H1 (cell line): ENCODE results near the gene PHRF1. TPM values are rescaled to one million over a fixed set of nuclear protein-coding genes. Genes with fewer than 3 reads are reported as not detected.

ENCODE experiments used
- CTCF ChIA-PET: fragments of 300-600 bp; sonication (Branson Sonifier 250); formaldehyde crosslinking; loops from one replicate; lab custom pipeline; 2021; ENCODE audit not compliant: partially characterized antibody; lab: Charles Lee
- POLR2A ChIA-PET: fragments of 300-600 bp; sonication (Branson Sonifier 250); formaldehyde crosslinking; loops from one replicate; lab custom pipeline; 2021; ENCODE audit warnings: inconsistent platforms; ENCODE audit not compliant: partially characterized antibody; lab: Charles Lee
- DNase-seq, 2 experiments: peaks; one replicate each; pipeline versions ENCODE4 v3.0.0 to v3.0.0-alpha.2; 2010 to 2022; ENCODE audit warnings: low spot score in 2 of 2, low read depth in 1 of 2, mixed read lengths in 1 of 2
- FAIRE-seq: peaks from 2 replicates; lab custom pipeline; 2011; peaks lifted over from hg19 to GRCh38; lab: Jason Lieb, UNC
- H2AFZ ChIP-seq: 2 replicates; pipeline ENCODE4 v1.8.1; 2012; ENCODE audit warnings: low read length, inconsistent platforms
- H2AK5ac ChIP-seq: 2 replicates; pipeline ENCODE4 v1.6.1; 2013; ENCODE audit warnings: low read depth, low read length
- H2BK120ac ChIP-seq: replicated peaks from 2 replicates; pipeline ENCODE3; 2013; ENCODE audit warnings: low read depth, low read length, inconsistent platforms
- H2BK12ac ChIP-seq: 2 replicates; pipeline ENCODE4 v1.6.1; 2013; ENCODE audit warnings: low read depth, low read length
- H2BK15ac ChIP-seq: 2 replicates; pipeline ENCODE4 v1.6.1; 2013; ENCODE audit warnings: low read length
- H2BK20ac ChIP-seq: 2 replicates; pipeline ENCODE4 v1.6.1; 2013; ENCODE audit warnings: low read length
- H2BK5ac ChIP-seq: 2 replicates; pipeline ENCODE4 v1.6.1; 2013; ENCODE audit warnings: low read depth, low read length
- H3K14ac ChIP-seq: 2 replicates; pipeline ENCODE4 v1.6.1; 2013; ENCODE audit warnings: inconsistent platforms; ENCODE audit not compliant: insufficient read length
- H3K18ac ChIP-seq: 2 replicates; pipeline ENCODE4 v1.6.1; 2013; ENCODE audit warnings: low read length; ENCODE audit errors: extremely low read depth
- H3K23ac ChIP-seq: 2 replicates; pipeline ENCODE4 v1.6.1; 2013; ENCODE audit warnings: inconsistent platforms; ENCODE audit not compliant: insufficient read length
- H3K23me2 ChIP-seq: 2 replicates; pipeline ENCODE4 v1.6.1; 2013; ENCODE audit warnings: low read depth, low read length
- H3K27ac ChIP-seq: 2 replicates; pipeline ENCODE4 v1.6.1; 2011; ENCODE audit warnings: low read depth, low read length, inconsistent platforms
- H3K27me3 ChIP-seq, 4 experiments: replicated peaks in 1 of 4; 1 replicate in 1 of 4; 2 replicates in 3 of 4; pipeline versions ENCODE4 v1.6.1 to v1.8.1; 2011 to 2013; ENCODE audit warnings: low read length in 3 of 4, mild to moderate bottlenecking in 3 of 4, inconsistent platforms in 2 of 4, mixed read lengths in 2 of 4, moderate library complexity in 1 of 4; ENCODE audit not compliant: control insufficient read depth in 3 of 4, insufficient read depth in 3 of 4; ENCODE audit errors: extremely low read depth in 1 of 4
- H3K36me3 ChIP-seq, 4 experiments: 2 replicates each; pipeline versions ENCODE4 v1.6.1 to v1.8.1; 2011 to 2013; ENCODE audit warnings: mild to moderate bottlenecking in 4 of 4, low read length in 3 of 4, moderate library complexity in 2 of 4, control low read depth in 1 of 4, inconsistent platforms in 1 of 4; ENCODE audit not compliant: insufficient read depth in 4 of 4, control insufficient read depth in 2 of 4
- H3K4ac ChIP-seq: replicated peaks from 2 replicates; pipeline ENCODE3; 2013; ENCODE audit warnings: low read length, low read depth, mixed read lengths, inconsistent platforms; ENCODE audit not compliant: insufficient read length
- H3K4me1 ChIP-seq, 4 experiments: replicated peaks in 1 of 4; 1 replicate in 1 of 4; 2 replicates in 3 of 4; pipeline versions ENCODE4 v1.6.1 to v1.8.1; 2011 to 2013; ENCODE audit warnings: low read length in 3 of 4, inconsistent platforms in 2 of 4, mixed read lengths in 1 of 4; ENCODE audit not compliant: insufficient read depth in 4 of 4, control insufficient read depth in 3 of 4
- H3K4me2 ChIP-seq, 2 experiments: 2 replicates each; pipeline versions ENCODE4 v1.6.1 to v1.8.1; 2011 to 2013; ENCODE audit warnings: low read depth in 2 of 2, low read length in 2 of 2, control low read depth in 1 of 2, inconsistent platforms in 1 of 2, mild to moderate bottlenecking in 1 of 2; ENCODE audit not compliant: insufficient read depth in 1 of 2
- H3K4me3 ChIP-seq, 4 experiments: fragments of 200-600, 300-600 bp in 1 of 4; sonication (generic), shearing (Covaris generic), sonication (Bioruptor Twin) in 1 of 4; 2 replicates each; pipeline versions ENCODE4 v1.5.1 to v1.8.1; 2011 to 2016; ENCODE audit warnings: low read length in 4 of 4, low read depth in 3 of 4, control low read depth in 2 of 4, inconsistent platforms in 2 of 4, mild to moderate bottlenecking in 2 of 4, mixed read lengths in 1 of 4, moderate library complexity in 1 of 4; ENCODE audit not compliant: insufficient read depth in 2 of 4; ENCODE audit errors: extremely low read depth in 1 of 4
- H3K56ac ChIP-seq: replicated peaks from 2 replicates; pipeline ENCODE3; 2013; ENCODE audit warnings: low read depth, mild to moderate bottlenecking, mixed read lengths, low read length, inconsistent platforms; ENCODE audit not compliant: insufficient read length
- H3K79me1 ChIP-seq: 2 replicates; pipeline ENCODE4 v1.6.1; 2013; ENCODE audit warnings: low read depth, low read length, control low read depth
- H3K79me2 ChIP-seq, 2 experiments: 2 replicates each; pipeline versions ENCODE4 v1.6.1 to v1.8.1; 2012 to 2013; ENCODE audit warnings: low read length in 2 of 2, mild to moderate bottlenecking in 2 of 2, inconsistent platforms in 1 of 2; ENCODE audit not compliant: insufficient read depth in 2 of 2, control insufficient read depth in 1 of 2
- H3K9ac ChIP-seq, 4 experiments: replicated peaks in 1 of 4; 1 replicate in 1 of 4; 2 replicates in 3 of 4; pipeline versions ENCODE4 v1.6.1 to v1.8.1; 2011 to 2013; ENCODE audit warnings: low read depth in 3 of 4, low read length in 3 of 4, control low read depth in 2 of 4, mild to moderate bottlenecking in 2 of 4, moderate library complexity in 2 of 4, inconsistent platforms in 1 of 4; ENCODE audit errors: extremely low read depth in 1 of 4
- H3K9me3 ChIP-seq, 2 experiments: 2 replicates each; pipeline versions ENCODE4 v1.6.1 to v1.8.1; 2012 to 2013; ENCODE audit warnings: mild to moderate bottlenecking in 2 of 2, moderate library complexity in 2 of 2, control low read depth in 1 of 2, inconsistent platforms in 1 of 2, low read depth in 1 of 2, low read length in 1 of 2, mixed read lengths in 1 of 2; ENCODE audit not compliant: insufficient read depth in 2 of 2
- H4K20me1 ChIP-seq, 2 experiments: replicated peaks in 1 of 2; 2 replicates each; pipeline versions ENCODE3 to v1.8.1; 2011 to 2013; ENCODE audit warnings: inconsistent platforms in 2 of 2, low read length in 2 of 2, mild to moderate bottlenecking in 1 of 2; ENCODE audit not compliant: insufficient read depth in 2 of 2, control insufficient read depth in 1 of 2
- H4K5ac ChIP-seq: 2 replicates; pipeline ENCODE4 v1.6.1; 2013; ENCODE audit warnings: low read length, low read depth, mixed read lengths, inconsistent platforms; ENCODE audit not compliant: insufficient read length
- H4K8ac ChIP-seq: 2 replicates; pipeline ENCODE4 v1.8.0; 2013; ENCODE audit warnings: mild to moderate bottlenecking, moderate library complexity, low read length, inconsistent platforms; ENCODE audit not compliant: insufficient read depth; ENCODE audit errors: extremely low read depth
- H4K91ac ChIP-seq: replicated peaks from 2 replicates; pipeline ENCODE3; 2013; ENCODE audit warnings: low read length, mixed read lengths, inconsistent platforms; ENCODE audit not compliant: insufficient read length
- EP300 ChIP-seq, 2 experiments: IDR thresholded peaks; 1 replicate in 1 of 2; 2 replicates in 1 of 2; pipeline ENCODE4 v1.6.1; 2011 to 2012; ENCODE audit warnings: low read depth in 2 of 2, low read length in 2 of 2, mild to moderate bottlenecking in 2 of 2, borderline replicate concordance in 1 of 2, inconsistent platforms in 1 of 2, moderate library complexity in 1 of 2
- HDAC6 ChIP-seq: IDR thresholded peaks from one replicate; pipeline ENCODE4 v1.7.1; 2012; ENCODE audit warnings: low read depth, mild to moderate bottlenecking, inconsistent platforms, low read length, moderate library complexity
- PHF8 ChIP-seq: fragments of 200-600 bp; sonication (generic); conservative IDR thresholded peaks from 2 replicates; pipeline ENCODE4 v1.7.1; 2012; ENCODE audit warnings: low read depth, mild to moderate bottlenecking, inconsistent platforms, low read length, moderate library complexity
- RBBP5 ChIP-seq: IDR thresholded peaks from 2 replicates; pipeline ENCODE4 v1.7.1; 2012; ENCODE audit warnings: low read depth, mild to moderate bottlenecking, inconsistent platforms, low read length, moderate library complexity, borderline replicate concordance
- RXRA ChIP-seq: IDR thresholded peaks from 2 replicates; pipeline ENCODE4 v1.6.1; 2011; ENCODE audit warnings: low read depth, mild to moderate bottlenecking, low read length, moderate library complexity; ENCODE audit not compliant: insufficient read depth
- SP2 ChIP-seq: IDR thresholded peaks from 2 replicates; pipeline ENCODE4 v1.6.1; 2012; ENCODE audit warnings: mild to moderate bottlenecking, low read length, inconsistent platforms
- SP4 ChIP-seq: IDR thresholded peaks from 2 replicates; pipeline ENCODE4 v1.6.1; 2012; ENCODE audit warnings: low read length, inconsistent platforms
- whole genome bisulfite sequencing, 2 experiments: shearing (Covaris generic) in 1 of 2; methylation state at CpG; one replicate each; pipeline versions ENCODE4 v1.1.6 to v1.1.7; 2013 to 2015; ENCODE audit warnings: low lambda C conversion rate in 2 of 2, mixed read lengths in 2 of 2, inconsistent platforms in 1 of 2, low coverage in 1 of 2, missing lambda C conversion rate in 1 of 2; ENCODE audit not compliant: insufficient replicate concordance in 2 of 2, insufficient coverage in 1 of 2, insufficient read length in 1 of 2; ENCODE audit errors: extremely low coverage in 1 of 2, missing lambda C conversion rate in 1 of 2; 5-methylcytosine and 5-hydroxymethylcytosine counted together
- polyA plus RNA-seq, 7 experiments: library from polyadenylated mRNA; depleted of rRNA in 3 of 7; stranded (reverse) in 5 of 7; unstranded in 2 of 7; fragments of >200 nt in 5 of 7; fragments of 200-250 nt in 2 of 7; gene quantifications; 1 replicate in 5 of 7; 2 replicates in 1 of 7; 4 replicates in 1 of 7; pipeline versions ENCODE4 v1.2.1 to v1.2.3, GENCODE V29; 2011 to 2013; ENCODE audit warnings: missing spikeins in 2 of 7, mixed read lengths in 2 of 7
- total RNA-seq: library from RNA; stranded (reverse); fragmentation: NEBNext Ultra II Directional; extraction: Animal tissue kit (Norgen Biotek cat#: 25700); gene quantifications from 2 replicates; pipeline ENCODE4 v1.2.1, GENCODE V29; 2021
- TF ChIP-seq, protein P1 (sequence below): IDR thresholded peaks from 2 replicates; pipeline ENCODE4 v1.6.1; 2011; ENCODE audit warnings: low read depth, mild to moderate bottlenecking, low read length; ENCODE audit not compliant: insufficient read depth
- TF ChIP-seq, protein P2 (sequence below): IDR thresholded peaks from 2 replicates; pipeline ENCODE4 v1.6.1; 2012; ENCODE audit warnings: inconsistent platforms
- TF ChIP-seq, protein P3 (sequence below): IDR thresholded peaks from 2 replicates; pipeline ENCODE4 v1.6.1; 2011; ENCODE audit warnings: low read length, improper control_type of control experiment

PHRF1 gene
- total and polyA plus RNA-seq, 2 of the 8 experiments (the other 6 are each of a cell fraction or from before 2014, with no cell fraction given), result 13.4 to 37.3 TPM

DNA sequence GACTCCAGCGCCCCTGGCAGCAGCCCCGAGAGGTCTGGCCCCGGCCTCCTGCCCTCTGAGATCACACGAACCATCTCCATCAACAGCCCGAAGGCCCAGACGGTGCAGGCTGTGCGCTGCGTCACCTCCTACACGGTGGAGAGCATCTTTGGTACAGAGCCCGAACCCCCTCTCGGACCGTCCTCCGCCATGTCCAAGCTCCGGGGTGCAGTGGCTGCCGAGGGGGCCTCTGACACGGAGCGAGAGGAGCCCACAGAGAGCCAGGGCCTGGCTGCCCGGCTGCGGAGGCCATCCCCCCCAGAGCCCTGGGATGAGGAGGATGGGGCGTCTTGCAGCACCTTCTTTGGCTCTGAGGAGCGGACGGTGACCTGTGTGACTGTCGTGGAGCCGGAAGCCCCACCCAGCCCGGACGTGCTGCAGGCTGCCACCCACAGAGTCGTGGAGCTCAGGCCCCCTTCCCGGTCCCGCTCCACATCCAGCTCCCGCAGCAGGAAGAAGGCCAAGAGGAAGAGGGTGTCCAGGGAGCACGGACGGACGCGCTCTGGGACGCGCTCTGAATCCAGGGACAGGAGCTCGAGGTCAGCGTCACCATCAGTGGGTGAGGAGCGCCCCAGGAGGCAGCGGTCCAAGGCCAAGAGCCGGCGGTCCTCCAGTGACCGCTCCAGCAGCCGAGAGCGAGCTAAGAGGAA is 31.8 kb downstream of the PHRF1 start:
- no peak overlapping the region for H3K4me2 ChIP-seq
- H3K9me3 ChIP-seq, result no peaks in the 10 kb centered on the region
- H2BK15ac ChIP-seq, result no peak overlapping the region
- 92% methylated on average over 41 of the region's 45 CpGs; no CpG with 5 or more reads in 1 of the 2 experiments for WGBS, 2 experiments
- no peak overlapping the region for H3K14ac ChIP-seq
- no peak overlapping the region for H2BK20ac ChIP-seq
- 0 out of 7 replicates have a peak, but pooled peaks cover 0 to 4% (median 0%) of the 10 kb centered on the region in 4 experiments for H3K4me1 ChIP-seq
- no peak overlapping the region for H2BK120ac ChIP-seq
- H3K36me3 ChIP-seq, result peaks cover 34 to 86% (median 68%) of the 10 kb centered on the region in 4 experiments
- no peak overlapping the region for H3K9ac ChIP-seq
- H3K4me3 ChIP-seq, result no peak overlapping the region
- H3K27me3 ChIP-seq, result no peaks in the 10 kb centered on the region
- H3K4ac ChIP-seq, result no peak overlapping the region
- FAIRE-seq, result no peak
- no peak overlapping the region for H4K8ac ChIP-seq
- CTCF ChIA-PET, result interaction anchor here (1.2 to 1.7 kb wide), 6 partner anchors 12 to 115 kb away, joined by 3 to 5 read pairs (median 4); no protein-coding TSS in a partner anchor
- peaks cover 7% of the 10 kb centered on the region; the same call in 1 of the 2 replicates for H3K79me1 ChIP-seq
- H3K27ac ChIP-seq, result no peak overlapping the region
- POLR2A ChIA-PET, result interaction anchor here (0.6 to 1.7 kb wide), 5 partner anchors 17 to 160 kb away, joined by 3 to 6 read pairs (median 4); no protein-coding TSS in a partner anchor
- H3K79me2 ChIP-seq, result no peaks in the 10 kb centered on the region
- no peak overlapping the region for H4K5ac ChIP-seq
- no peak overlapping the region for H2BK5ac ChIP-seq
- H2AFZ ChIP-seq, result no peak overlapping the region
- no peaks in the 10 kb centered on the region for H3K23me2 ChIP-seq
- H2AK5ac ChIP-seq, result no peak overlapping the region
- no peak overlapping the region for H3K18ac ChIP-seq
- H3K23ac ChIP-seq, result no peak overlapping the region
- no peak for DNase-seq
- no peak overlapping the region for H2BK12ac ChIP-seq
- peaks cover 17 to 22% of the 10 kb centered on the region in 2 experiments for H4K20me1 ChIP-seq
- no peak overlapping the region for H3K56ac ChIP-seq
- no peak overlapping the region for H4K91ac ChIP-seq
- TF ChIP-seq, protein P1, sequence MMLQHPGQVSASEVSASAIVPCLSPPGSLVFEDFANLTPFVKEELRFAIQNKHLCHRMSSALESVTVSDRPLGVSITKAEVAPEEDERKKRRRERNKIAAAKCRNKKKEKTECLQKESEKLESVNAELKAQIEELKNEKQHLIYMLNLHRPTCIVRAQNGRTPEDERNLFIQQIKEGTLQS, result no peak
- TF ChIP-seq, protein P2, sequence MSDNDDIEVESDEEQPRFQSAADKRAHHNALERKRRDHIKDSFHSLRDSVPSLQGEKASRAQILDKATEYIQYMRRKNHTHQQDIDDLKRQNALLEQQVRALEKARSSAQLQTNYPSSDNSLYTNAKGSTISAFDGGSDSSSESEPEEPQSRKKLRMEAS, result no peak
- no peak for TF ChIP-seq RBBP5
- no peak for TF ChIP-seq PHF8
- TF ChIP-seq RXRA, result no peak
- TF ChIP-seq HDAC6, result no peak
- no peak for TF ChIP-seq SP4
- TF ChIP-seq EP300 (IDR thresholded peaks at IDR 0.05; ENCODE audit: borderline replicate concordance in 1 of 2, low read depth in 2 of 2, low read length in 2 of 2), result no peak
- TF ChIP-seq, protein P3, sequence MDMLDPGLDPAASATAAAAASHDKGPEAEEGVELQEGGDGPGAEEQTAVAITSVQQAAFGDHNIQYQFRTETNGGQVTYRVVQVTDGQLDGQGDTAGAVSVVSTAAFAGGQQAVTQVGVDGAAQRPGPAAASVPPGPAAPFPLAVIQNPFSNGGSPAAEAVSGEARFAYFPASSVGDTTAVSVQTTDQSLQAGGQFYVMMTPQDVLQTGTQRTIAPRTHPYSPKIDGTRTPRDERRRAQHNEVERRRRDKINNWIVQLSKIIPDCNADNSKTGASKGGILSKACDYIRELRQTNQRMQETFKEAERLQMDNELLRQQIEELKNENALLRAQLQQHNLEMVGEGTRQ, result no peak
- no peak for TF ChIP-seq SP2
